ENCODE measurements around the gene DLST. TPM values are rescaled to one million over a fixed set of nuclear protein-coding genes. Genes with fewer than 3 reads are reported as not detected.

DLST gene
- polyA plus RNA-seq, 3 donors, result 6.7 to 76.5 (median 7.3) TPM

GRCh38 chr14:74879427-74880182, 2.1 kb upstream of the DLST start:
- H4K20me1 ChIP-seq (ENCODE audit: insufficient read depth, low read length), result peaks cover 23% of the 10 kb centered on the region
- no peak overlapping the region for H2AFZ ChIP-seq (ENCODE audit: insufficient read depth, low read depth, low read length, poor library complexity, severe bottlenecking)
- peaks cover 0 to 5% of the 10 kb centered on the region in 2 donors for H3K36me3 Mint-ChIP-seq
- peaks cover 47% of the 10 kb centered on the region for H3K4me1 Mint-ChIP-seq
- intact Hi-C loops (cut with micrococcal nuclease), result no loop called here
- H3K9ac ChIP-seq (ENCODE audit: insufficient read depth, low read length, poor library complexity, severe bottlenecking), result no peak overlapping the region
- peaks cover 0 to 1% (median 0%) of the 10 kb centered on the region in 3 donors for H3K27me3 Mint-ChIP-seq (ENCODE audit: low read depth in 3 of 3)
- TF ChIP-seq CTCF (IDR thresholded peaks at IDR 0.05), result no peak
- no peaks in the 10 kb centered on the region for H3K9me3 Mint-ChIP-seq
- peaks cover 3 to 7% of the 10 kb centered on the region in 2 donors for H3K36me3 ChIP-seq (replicated peaks in 1 of 2; ENCODE audit: control insufficient read depth in 1 of 2, insufficient read depth in 2 of 2, low read length in 2 of 2)
- no peak overlapping the region for H3K27ac ChIP-seq (ENCODE audit: low read depth in 1 of 2, low read length in 2 of 2)
- H3K27me3 ChIP-seq (ENCODE audit: control insufficient read depth in 2 of 2, insufficient read depth in 2 of 2, low read length in 2 of 2), result no peaks in the 10 kb centered on the region
- H3K27ac Mint-ChIP-seq, result no peak overlapping the region
- peaks cover 34% of the 10 kb centered on the region for H3K79me2 ChIP-seq (ENCODE audit: insufficient read depth, low read length)
- H3K4me1 ChIP-seq (ENCODE audit: control insufficient read depth in 1 of 2, insufficient read depth in 2 of 2, low read length in 2 of 2), result peaks cover 35 to 47% of the 10 kb centered on the region in 2 donors
- H3K4me3 ChIP-seq (replicated peaks in 1 of 3; ENCODE audit: low read depth in 2 of 3, low read length in 3 of 3), result no peak overlapping the region
- H3K4me3 Mint-ChIP-seq, result no peak overlapping the region
- WGBS (ENCODE audit: insufficient coverage), result no CpG with 5 or more reads among the region's 3 CpGs
- DNase-seq, result no peak
- H3K9me3 ChIP-seq (replicated peaks in 1 of 2; ENCODE audit: control insufficient read depth in 1 of 2, insufficient read depth in 1 of 2, low read length in 2 of 2), result no peaks in the 10 kb centered on the region
- no peak overlapping the region for H3K4me2 ChIP-seq (replicated peaks; ENCODE audit: extremely low read depth, low read length, poor library complexity, severe bottlenecking)

- no peaks in the 10 kb centered on the region for H3K27me3 Mint-ChIP-seq (ENCODE audit: low read depth in 3 of 3)
- H3K4me3 Mint-ChIP-seq, result peak overlapping the region; percentile 99 to 100
- TF ChIP-seq CTCF (IDR thresholded peaks at IDR 0.05), result no peak
- no peaks in the 10 kb centered on the region for H3K9me3 ChIP-seq (replicated peaks in 1 of 2; ENCODE audit: control insufficient read depth in 1 of 2, insufficient read depth in 1 of 2, low read length in 2 of 2)
- peaks cover 14 to 33% of the 10 kb centered on the region in 2 donors for H3K36me3 ChIP-seq (replicated peaks in 1 of 2; ENCODE audit: control insufficient read depth in 1 of 2, insufficient read depth in 2 of 2, low read length in 2 of 2)
- peak overlapping the region; percentile 87 to 92 for H3K27ac ChIP-seq (ENCODE audit: low read depth in 1 of 2, low read length in 2 of 2)
- intact Hi-C loops (cut with micrococcal nuclease), result no loop called here
- peak overlapping the region; percentile 99 for H3K4me2 ChIP-seq (replicated peaks; ENCODE audit: extremely low read depth, low read length, poor library complexity, severe bottlenecking)
- peak overlapping the region; percentile 98 to 100 (median 99) for H3K27ac Mint-ChIP-seq
- H3K4me3 ChIP-seq (replicated peaks in 1 of 3; ENCODE audit: low read depth in 2 of 3, low read length in 3 of 3), result peak overlapping the region; percentile 86 to 91 (median 89)
- peaks cover 16 to 25% of the 10 kb centered on the region in 2 donors for H3K36me3 Mint-ChIP-seq
- H2AFZ ChIP-seq (ENCODE audit: insufficient read depth, low read depth, low read length, poor library complexity, severe bottlenecking), result peak overlapping the region; percentile 100
- peaks cover 43% of the 10 kb centered on the region for H3K4me1 Mint-ChIP-seq
- H3K79me2 ChIP-seq (ENCODE audit: insufficient read depth, low read length), result peaks cover 61% of the 10 kb centered on the region
- H4K20me1 ChIP-seq (ENCODE audit: insufficient read depth, low read length), result peaks cover 49% of the 10 kb centered on the region
- H3K9me3 Mint-ChIP-seq, result no peaks in the 10 kb centered on the region
- no peaks in the 10 kb centered on the region for H3K27me3 ChIP-seq (ENCODE audit: control insufficient read depth in 2 of 2, insufficient read depth in 2 of 2, low read length in 2 of 2)
- peaks cover 23 to 31% of the 10 kb centered on the region in 2 donors for H3K4me1 ChIP-seq (ENCODE audit: control insufficient read depth in 1 of 2, insufficient read depth in 2 of 2, low read length in 2 of 2)
- H3K9ac ChIP-seq (ENCODE audit: insufficient read depth, low read length, poor library complexity, severe bottlenecking), result peak overlapping the region; percentile 95
- 2% methylated on average over 46 of the region's 49 CpGs for WGBS (ENCODE audit: insufficient coverage)
- peak; percentile 56 to 77 (median 56) for DNase-seq
Measured at GRCh38 chr14:74882103-74882920, 596 bp downstream of the DLST start.
